K562 (cell line): ENCODE results near the gene SCTR. TPM values are rescaled to one million over a fixed set of nuclear protein-coding genes. Genes with fewer than 3 reads are reported as not detected.

Source experiments
- ATAC-seq: fragments of 200-7000 bp; cut with Tn5 transposase; 3 replicates; pipeline ENCODE4 v1.9.1; 2020; ENCODE audit warnings: moderate library complexity
- BruUV-seq: library from RNA; stranded (reverse); fragments of 400-500 nt; replicated peaks from 2 replicates; lab custom pipeline; 2021; lab: Mats Ljungman, UMichigan
- CTCF ChIA-PET: fragments of 300-600 bp; formaldehyde crosslinking; extraction: SDS; loops from one replicate; lab custom pipeline; 2021; ENCODE audit warnings: low intra/inter-chr PET ratio; lab: Yijun Ruan, JAX
- POLR2A ChIA-PET: fragments of 300-600, 350-650 bp; sonication (Branson Sonifier 250); formaldehyde crosslinking; extraction: SDS; loops from one replicate; lab custom pipeline; 2021; ENCODE audit warnings: antibody characterized with exemption, inconsistent platforms; lab: Yijun Ruan, JAX
- DNase-seq, 4 experiments: peaks; one replicate each; pipeline versions ENCODE4 v3.0.0 to v3.0.0-alpha.2; 2011 to 2018; ENCODE audit warnings: low spot score in 3 of 4, mixed read lengths in 3 of 4; ENCODE audit errors: extremely low read depth in 1 of 4
- FAIRE-seq: peaks from 2 replicates; lab custom pipeline; 2011; peaks lifted over from hg19 to GRCh38; lab: Jason Lieb, UNC
- H2AFZ ChIP-seq: 2 replicates; pipeline ENCODE4 v1.6.0; 2011; ENCODE audit warnings: low read depth, low read length, control low read depth, inconsistent platforms
- H3K27ac ChIP-seq: fragments of 200-600 bp; 3 replicates; pipeline ENCODE4 v1.8.0; 2011; ENCODE audit warnings: low read depth, mild to moderate bottlenecking, control low read depth, inconsistent platforms, low read length, moderate library complexity, mixed read lengths; ENCODE audit errors: extremely low read depth
- H3K27me3 ChIP-seq, 2 experiments: fragments of 300-600 bp in 1 of 2; 2 replicates in 1 of 2; 3 replicates in 1 of 2; pipeline versions ENCODE4 v1.6.0 to v1.8.0; 2011; ENCODE audit warnings: inconsistent platforms in 2 of 2, low read length in 2 of 2, mild to moderate bottlenecking in 1 of 2, mixed read lengths in 1 of 2, moderate library complexity in 1 of 2; ENCODE audit not compliant: control insufficient read depth in 2 of 2, insufficient read depth in 2 of 2
- H3K36me3 ChIP-seq: fragments of 300-600 bp; 3 replicates; pipeline ENCODE4 v1.8.0; 2011; ENCODE audit warnings: mild to moderate bottlenecking, low read length, inconsistent platforms; ENCODE audit not compliant: control insufficient read depth, insufficient read depth
- H3K4me1 ChIP-seq, 2 experiments: fragments of 200-600 bp in 1 of 2; replicated peaks in 1 of 2; 2 replicates in 1 of 2; 3 replicates in 1 of 2; pipeline versions ENCODE4 v1.5.1 to v1.8.0; 2011; ENCODE audit warnings: inconsistent platforms in 2 of 2, low read length in 2 of 2, mild to moderate bottlenecking in 1 of 2, mixed read lengths in 1 of 2, moderate library complexity in 1 of 2; ENCODE audit not compliant: control insufficient read depth in 2 of 2, insufficient read depth in 2 of 2
- H3K4me2 ChIP-seq: 2 replicates; pipeline ENCODE4 v1.6.1; 2011; ENCODE audit warnings: low read length, control low read depth, inconsistent platforms, mixed read lengths; ENCODE audit not compliant: insufficient read depth
- H3K4me3 ChIP-seq: fragments of 200-600 bp; sonication (generic), shearing (Covaris generic); 2 replicates; pipeline ENCODE4 v1.5.1; 2016; ENCODE audit warnings: control low read depth, inconsistent platforms
- H3K79me2 ChIP-seq: fragments of 200-600 bp; 3 replicates; pipeline ENCODE4 v1.8.0; 2011; ENCODE audit warnings: low read length, inconsistent platforms; ENCODE audit not compliant: control insufficient read depth, insufficient read depth
- H3K9ac ChIP-seq, 2 experiments: 2 replicates each; pipeline versions ENCODE4 v1.6.0 to v1.6.1; 2011; ENCODE audit warnings: low read depth in 2 of 2, low read length in 2 of 2, control low read depth in 1 of 2, inconsistent platforms in 1 of 2, mild to moderate bottlenecking in 1 of 2, mixed read lengths in 1 of 2; ENCODE audit not compliant: insufficient read depth in 1 of 2
- H3K9me1 ChIP-seq: one replicate; pipeline ENCODE4 v1.6.0; 2011; ENCODE audit warnings: inconsistent platforms, mild to moderate bottlenecking, low read length, moderate library complexity; ENCODE audit not compliant: control insufficient read depth, insufficient read depth
- H3K9me3 ChIP-seq: replicated peaks from 2 replicates; pipeline ENCODE4 v1.5.1; 2011; ENCODE audit warnings: low read depth, low read length, inconsistent platforms; ENCODE audit not compliant: control insufficient read depth, insufficient read depth
- H4K20me1 ChIP-seq: replicated peaks from 2 replicates; pipeline ENCODE4 v1.6.1; 2011; ENCODE audit warnings: low read length, inconsistent platforms, mixed read lengths; ENCODE audit not compliant: control insufficient read depth, insufficient read depth
- HMGN3 ChIP-seq: IDR thresholded peaks from 2 replicates; pipeline ENCODE4 v1.6.1; 2011; ENCODE audit warnings: borderline replicate concordance, low read depth, mild to moderate bottlenecking, mixed read lengths, low read length; ENCODE audit not compliant: insufficient read length; ENCODE audit errors: extremely low read depth
- KLF13 ChIP-seq: fragments of 450-650 bp; IDR thresholded peaks from 2 replicates; pipeline ENCODE4 v1.6.1; 2016; ENCODE audit warnings: missing genetic modification characterization, low read depth, mild to moderate bottlenecking, missing compliant biosample characterization, moderate library complexity, borderline replicate concordance
- POLR2AphosphoS2 ChIP-seq: IDR thresholded peaks from 2 replicates; pipeline ENCODE4 v1.6.1; 2012; ENCODE audit warnings: low read length, improper control_type of control experiment
- ZNF384 ChIP-seq: IDR thresholded peaks from 2 replicates; pipeline ENCODE4 v1.6.1; 2012; ENCODE audit warnings: low read depth, low read length, improper control_type of control experiment
- WGBS: fragments of 100-300 bp; shearing (Covaris generic); methylation state at CpG from one replicate; pipeline ENCODE4 v1.1.6; 2016; ENCODE audit warnings: low coverage, mixed read lengths; ENCODE audit not compliant: insufficient coverage; ENCODE audit errors: missing lambda C conversion rate; 5-methylcytosine and 5-hydroxymethylcytosine counted together
- in situ Hi-C: fragments of 300-500 bp; cut with MboI; formaldehyde crosslinking; loops from 4 replicates; pipeline ENCODE4 v1.15.0; 2018; ENCODE audit warnings: inconsistent platforms, mixed read lengths
- intact Hi-C: fragments of 100-400 bp; cut with micrococcal nuclease; formaldehyde crosslinking; loops from 2 replicates; pipeline ENCODE4 v1.14.2; 2022
- polyA plus RNA-seq, 8 experiments: library from polyadenylated mRNA; depleted of rRNA in 4 of 8; stranded (reverse) in 5 of 8; unstranded in 3 of 8; fragments of >200 nt; fragmentation: Nextera tagmentation in 2 of 8; fragmentation: Illumina TruSeq in 1 of 8; extraction: Ambion mirVana in 2 of 8; extraction: Trizol in 1 of 8; gene quantifications; 2 replicates each; pipeline versions ENCODE4 v1.2.1 to v1.2.3, GENCODE V29; 2011 to 2014; ENCODE audit warnings: inconsistent platforms in 1 of 8, missing spikeins in 1 of 8
- total RNA-seq, 7 experiments: library from RNA; depleted of rRNA in 6 of 7; stranded (reverse); fragments of >200 nt in 6 of 7; fragmentation: Illumina TruSeq in 2 of 7; extraction: Trizol in 2 of 7; gene quantifications; 2 replicates each; pipeline versions ENCODE4 v1.2.1 to v1.2.3, GENCODE V29; 2011 to 2021; ENCODE audit warnings: low replicate concordance in 1 of 7

SCTR gene
- total and polyA plus RNA-seq, 9 of the 15 experiments (the other 6 are each of a cell fraction or from before 2014, with no cell fraction given), result not detected

DNA sequence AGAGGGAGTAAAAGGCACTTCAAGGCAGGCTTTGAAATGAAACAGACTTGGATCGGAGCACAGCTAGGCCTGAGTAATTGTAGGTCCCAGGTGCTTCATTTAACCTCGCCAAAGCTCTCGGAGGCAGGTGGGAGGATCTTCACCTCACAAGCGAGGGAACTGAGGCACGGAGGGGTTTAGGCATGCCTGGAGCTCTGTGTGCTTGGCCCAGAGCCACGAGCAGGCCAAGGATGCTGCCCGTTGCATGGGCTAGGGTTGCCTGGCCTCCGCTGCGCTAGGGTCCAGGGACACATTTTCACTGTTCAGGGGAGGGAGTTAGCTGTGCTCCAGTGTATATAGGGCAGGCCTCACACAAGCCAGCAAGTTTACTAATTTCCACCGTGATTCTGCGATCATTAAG is 81.4 kb downstream of the SCTR start:
- intact Hi-C loops, result no loop called here
- CTCF ChIA-PET, result no interaction called here

DNA sequence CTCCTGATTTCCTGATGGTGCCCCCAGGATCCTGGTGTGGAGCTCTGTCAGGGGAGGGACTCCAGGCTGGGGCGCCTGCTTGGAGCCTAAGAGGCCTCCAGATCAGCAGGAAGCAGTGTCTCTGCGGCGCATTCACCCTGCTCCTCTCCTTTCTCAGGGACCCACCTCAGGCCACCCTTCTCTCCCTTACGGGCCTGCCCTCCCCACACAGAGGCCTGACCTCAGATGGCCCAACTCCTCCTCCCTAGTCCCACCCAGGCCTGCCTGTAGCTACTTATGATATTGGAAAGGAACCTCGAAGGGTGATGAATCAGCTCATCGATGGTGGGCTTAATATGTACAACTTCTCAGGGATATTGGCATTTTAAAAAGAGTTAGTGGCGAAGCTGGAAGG is 82.1 kb downstream of the SCTR start:
- intact Hi-C loops (no loop called here), in situ Hi-C loops (no loop called here)
- Histone ChIP-seq H2AFZ (no peak overlapping the region), H3K27ac (no peak overlapping the region), H3K36me3 (no peaks in the 10 kb centered on the region), H3K9ac (no peak overlapping the region), H3K4me1 (no peaks in the 10 kb centered on the region), H3K79me2 (no peaks in the 10 kb centered on the region), H3K27me3 (peaks cover 17 to 53% of the 10 kb centered on the region in 2 experiments), H3K9me1 (no peaks in the 10 kb centered on the region), H3K4me2 (no peak overlapping the region), H4K20me1 (peaks cover 6% of the 10 kb centered on the region; the same call in 1 of the 2 replicates), H3K9me3 (no peaks in the 10 kb centered on the region), H3K4me3 (no peak overlapping the region)
- ATAC-seq (no peak; the same call in 2 of the 3 replicates), FAIRE-seq (no peak), DNase-seq (no peak)
- 8% methylated on average over 7 of the region's 7 CpGs for WGBS
- ChIA-PET CTCF (no interaction called here), POLR2A (interaction anchor here (0.8 to 1.3 kb wide), 3 partner anchors 9 to 42 kb away, joined by 3 to 7 read pairs (median 4); no protein-coding TSS in a partner anchor)
- TF ChIP-seq POLR2AphosphoS2, result no peak
- no peak for TF ChIP-seq KLF13 (tag)
- no TSS peak for BruUV-seq

More for the DNA sequence above, 81.4 kb downstream of the SCTR start:
- Histone ChIP-seq H3K4me1 (no peaks in the 10 kb centered on the region), H3K9ac (no peak overlapping the region), H3K27me3 (peaks cover 17 to 56% of the 10 kb centered on the region in 2 experiments), H2AFZ (no peak overlapping the region), H3K27ac (no peak overlapping the region), H4K20me1 (peaks cover 6% of the 10 kb centered on the region; the same call in 1 of the 2 replicates), H3K4me3 (no peak overlapping the region), H3K79me2 (no peaks in the 10 kb centered on the region), H3K36me3 (no peaks in the 10 kb centered on the region), H3K9me3 (no peaks in the 10 kb centered on the region), H3K4me2 (no peak overlapping the region), H3K9me1 (no peaks in the 10 kb centered on the region)
- TF ChIP-seq ZNF384, result no peak
- no peak for TF ChIP-seq POLR2AphosphoS2
- no peak for TF ChIP-seq HMGN3
- WGBS, result 22% methylated on average over 10 of the region's 11 CpGs
- ATAC-seq (no peak), DNase-seq (no peak), FAIRE-seq (no peak)
- no TSS peak for BruUV-seq
- in situ Hi-C loops, result no loop called here
- POLR2A ChIA-PET, result interaction anchor here (1.3 kb wide), 1 partner anchor 8 kb away, joined by 7 read pairs; no protein-coding TSS in a partner anchor
